K562 (cell line): ENCODE results near the gene PLEKHG3. TPM values are rescaled to one million over a fixed set of nuclear protein-coding genes. Genes with fewer than 3 reads are reported as not detected.
A peak's percentile ranks its signal among the peaks of the same experiment; 100 is the strongest.

Experiments
- ATAC-seq: fragments of 200-7000 bp; cut with Tn5 transposase; 3 replicates; pipeline ENCODE4 v1.9.1; 2020; ENCODE audit warnings: moderate library complexity
- BruUV-seq: library from RNA; stranded (reverse); fragments of 400-500 nt; replicated peaks from 2 replicates; lab custom pipeline; 2021; lab: Mats Ljungman, UMichigan
- CTCF ChIA-PET: fragments of 300-600 bp; formaldehyde crosslinking; extraction: SDS; loops from one replicate; lab custom pipeline; 2021; ENCODE audit warnings: low intra/inter-chr PET ratio; lab: Yijun Ruan, JAX
- POLR2A ChIA-PET: fragments of 300-600, 350-650 bp; sonication (Branson Sonifier 250); formaldehyde crosslinking; extraction: SDS; loops from one replicate; lab custom pipeline; 2021; ENCODE audit warnings: antibody characterized with exemption, inconsistent platforms; lab: Yijun Ruan, JAX
- DNase-seq, 4 experiments: peaks; one replicate each; pipeline versions ENCODE4 v3.0.0 to v3.0.0-alpha.2; 2011 to 2018; ENCODE audit warnings: low spot score in 3 of 4, mixed read lengths in 3 of 4; ENCODE audit errors: extremely low read depth in 1 of 4
- FAIRE-seq: peaks from 2 replicates; lab custom pipeline; 2011; peaks lifted over from hg19 to GRCh38; lab: Jason Lieb, UNC
- H2AFZ ChIP-seq: 2 replicates; pipeline ENCODE4 v1.6.0; 2011; ENCODE audit warnings: low read depth, low read length, control low read depth, inconsistent platforms
- H3K27ac ChIP-seq: fragments of 200-600 bp; 3 replicates; pipeline ENCODE4 v1.8.0; 2011; ENCODE audit warnings: low read depth, mild to moderate bottlenecking, control low read depth, inconsistent platforms, low read length, moderate library complexity, mixed read lengths; ENCODE audit errors: extremely low read depth
- H3K27me3 ChIP-seq, 2 experiments: fragments of 300-600 bp in 1 of 2; 2 replicates in 1 of 2; 3 replicates in 1 of 2; pipeline versions ENCODE4 v1.6.0 to v1.8.0; 2011; ENCODE audit warnings: inconsistent platforms in 2 of 2, low read length in 2 of 2, mild to moderate bottlenecking in 1 of 2, mixed read lengths in 1 of 2, moderate library complexity in 1 of 2; ENCODE audit not compliant: control insufficient read depth in 2 of 2, insufficient read depth in 2 of 2
- H3K36me3 ChIP-seq: fragments of 300-600 bp; 3 replicates; pipeline ENCODE4 v1.8.0; 2011; ENCODE audit warnings: mild to moderate bottlenecking, low read length, inconsistent platforms; ENCODE audit not compliant: control insufficient read depth, insufficient read depth
- H3K4me1 ChIP-seq, 2 experiments: fragments of 200-600 bp in 1 of 2; replicated peaks in 1 of 2; 2 replicates in 1 of 2; 3 replicates in 1 of 2; pipeline versions ENCODE4 v1.5.1 to v1.8.0; 2011; ENCODE audit warnings: inconsistent platforms in 2 of 2, low read length in 2 of 2, mild to moderate bottlenecking in 1 of 2, mixed read lengths in 1 of 2, moderate library complexity in 1 of 2; ENCODE audit not compliant: control insufficient read depth in 2 of 2, insufficient read depth in 2 of 2
- H3K4me2 ChIP-seq: 2 replicates; pipeline ENCODE4 v1.6.1; 2011; ENCODE audit warnings: low read length, control low read depth, inconsistent platforms, mixed read lengths; ENCODE audit not compliant: insufficient read depth
- H3K4me3 ChIP-seq: fragments of 200-600 bp; sonication (generic), shearing (Covaris generic); 2 replicates; pipeline ENCODE4 v1.5.1; 2016; ENCODE audit warnings: control low read depth, inconsistent platforms
- H3K79me2 ChIP-seq: fragments of 200-600 bp; 3 replicates; pipeline ENCODE4 v1.8.0; 2011; ENCODE audit warnings: low read length, inconsistent platforms; ENCODE audit not compliant: control insufficient read depth, insufficient read depth
- H3K9ac ChIP-seq, 2 experiments: 2 replicates each; pipeline versions ENCODE4 v1.6.0 to v1.6.1; 2011; ENCODE audit warnings: low read depth in 2 of 2, low read length in 2 of 2, control low read depth in 1 of 2, inconsistent platforms in 1 of 2, mild to moderate bottlenecking in 1 of 2, mixed read lengths in 1 of 2; ENCODE audit not compliant: insufficient read depth in 1 of 2
- H3K9me1 ChIP-seq: one replicate; pipeline ENCODE4 v1.6.0; 2011; ENCODE audit warnings: inconsistent platforms, mild to moderate bottlenecking, low read length, moderate library complexity; ENCODE audit not compliant: control insufficient read depth, insufficient read depth
- H3K9me3 ChIP-seq: replicated peaks from 2 replicates; pipeline ENCODE4 v1.5.1; 2011; ENCODE audit warnings: low read depth, low read length, inconsistent platforms; ENCODE audit not compliant: control insufficient read depth, insufficient read depth
- H4K20me1 ChIP-seq: replicated peaks from 2 replicates; pipeline ENCODE4 v1.6.1; 2011; ENCODE audit warnings: low read length, inconsistent platforms, mixed read lengths; ENCODE audit not compliant: control insufficient read depth, insufficient read depth
- RAD21 ChIP-seq, 2 experiments: fragments of 250-450 bp in 1 of 2; fragments of 450-650 bp in 1 of 2; sonication (Bioruptor Pico) in 1 of 2; formaldehyde crosslinking in 1 of 2; IDR thresholded peaks in 1 of 2; conservative IDR thresholded peaks in 1 of 2; 2 replicates each; pipeline versions ENCODE4 v1.4.0 to v1.8.0; 2020 to 2022; ENCODE audit warnings: mild to moderate bottlenecking in 2 of 2, moderate library complexity in 1 of 2
- SMC3 ChIP-seq: conservative IDR thresholded peaks from 2 replicates; pipeline ENCODE4 v1.6.1; 2011; ENCODE audit warnings: low read depth, low read length, improper control_type of control experiment; ENCODE audit not compliant: insufficient read depth
- ZKSCAN3 ChIP-seq: fragments of 250-450 bp; sonication (Bioruptor Pico); IDR thresholded peaks from 2 replicates; pipeline ENCODE4 v1.4.0; 2020
- WGBS: fragments of 100-300 bp; shearing (Covaris generic); methylation state at CpG from one replicate; pipeline ENCODE4 v1.1.6; 2016; ENCODE audit warnings: low coverage, mixed read lengths; ENCODE audit not compliant: insufficient coverage; ENCODE audit errors: missing lambda C conversion rate; 5-methylcytosine and 5-hydroxymethylcytosine counted together
- in situ Hi-C: fragments of 300-500 bp; cut with MboI; formaldehyde crosslinking; loops from 4 replicates; pipeline ENCODE4 v1.15.0; 2018; ENCODE audit warnings: inconsistent platforms, mixed read lengths
- intact Hi-C: fragments of 100-400 bp; cut with micrococcal nuclease; formaldehyde crosslinking; loops from 2 replicates; pipeline ENCODE4 v1.14.2; 2022
- polyA plus RNA-seq, 8 experiments: library from polyadenylated mRNA; depleted of rRNA in 4 of 8; stranded (reverse) in 5 of 8; unstranded in 3 of 8; fragments of >200 nt; fragmentation: Nextera tagmentation in 2 of 8; fragmentation: Illumina TruSeq in 1 of 8; extraction: Ambion mirVana in 2 of 8; extraction: Trizol in 1 of 8; gene quantifications; 2 replicates each; pipeline versions ENCODE4 v1.2.1 to v1.2.3, GENCODE V29; 2011 to 2014; ENCODE audit warnings: inconsistent platforms in 1 of 8, missing spikeins in 1 of 8
- total RNA-seq, 7 experiments: library from RNA; depleted of rRNA in 6 of 7; stranded (reverse); fragments of >200 nt in 6 of 7; fragmentation: Illumina TruSeq in 2 of 7; extraction: Trizol in 2 of 7; gene quantifications; 2 replicates each; pipeline versions ENCODE4 v1.2.1 to v1.2.3, GENCODE V29; 2011 to 2021; ENCODE audit warnings: low replicate concordance in 1 of 7
- TF ChIP-seq, protein P1 (sequence below), 3 experiments: IDR thresholded peaks in 2 of 3; conservative IDR thresholded peaks in 1 of 3; 2 replicates each; pipeline ENCODE4 v1.5.1; 2011 to 2012; ENCODE audit warnings: low read length in 3 of 3, mild to moderate bottlenecking in 3 of 3, control low read depth in 2 of 3, improper control_type of control experiment in 1 of 3, inconsistent platforms in 1 of 3, low read depth in 1 of 3, mixed read lengths in 1 of 3, moderate library complexity in 1 of 3; ENCODE audit not compliant: insufficient read depth in 2 of 3

PLEKHG3 gene
- total and polyA plus RNA-seq, 9 of the 15 experiments (the other 6 are each of a cell fraction or from before 2014, with no cell fraction given): 0.04 to 0.16 TPM; not detected in 7

DNA sequence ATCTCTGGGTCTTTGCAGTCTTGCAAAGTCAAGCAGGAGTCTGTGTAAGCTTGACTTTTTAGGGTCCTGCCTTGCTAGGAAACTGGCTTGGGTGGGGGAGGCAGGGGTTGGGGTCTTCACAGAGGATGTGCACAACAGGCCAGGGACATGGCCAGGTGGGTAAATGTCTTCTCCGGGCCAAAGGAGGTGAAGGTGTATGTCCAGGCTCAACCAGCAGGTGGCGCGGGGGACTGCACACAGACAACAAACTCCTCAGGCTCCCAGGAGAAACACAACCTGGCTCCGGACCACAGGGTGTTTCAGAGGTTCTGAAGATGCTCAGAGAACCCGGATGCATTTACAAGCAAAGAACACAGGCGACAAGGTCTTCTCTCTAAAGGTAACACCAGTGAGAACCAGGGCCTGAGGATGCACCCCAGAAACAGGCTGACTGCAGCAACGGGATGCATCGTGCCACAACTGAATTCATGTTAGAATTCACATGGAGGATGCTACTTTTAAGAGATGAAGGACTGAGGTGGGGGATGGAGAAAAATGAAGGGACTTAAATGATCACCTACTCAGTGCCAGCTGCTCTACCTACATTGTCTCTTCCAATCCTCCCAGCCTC is 56.0 kb downstream of the PLEKHG3 start:
- POLR2A ChIA-PET: interaction anchor here (0.7 kb wide), 1 partner anchor 164 kb away, joined by 3 read pairs; no protein-coding TSS in a partner anchor
- CTCF ChIA-PET: interaction anchor here (1.0 kb wide), 1 partner anchor 131 kb away, joined by 10 read pairs; no protein-coding TSS in a partner anchor
- peaks cover 12 to 27% of the 10 kb centered on the region in 2 experiments; a peak in 4 of 5 replicates for H3K4me1 ChIP-seq
- peaks cover 24% of the 10 kb centered on the region for H4K20me1 ChIP-seq
- no TSS peak for BruUV-seq
- H3K79me2 ChIP-seq: no peaks in the 10 kb centered on the region
- TF ChIP-seq ZKSCAN3 (CRISPR knock-in tag) (no peak), SMC3 (peak; percentile 67), RAD21 (CRISPR knock-in tag; conservative IDR thresholded peaks at IDR 0.05 in 1 of 2, IDR thresholded peaks at IDR 0.05 in 1 of 2) (peak in 1 of 2 experiments; percentile 52; a peak in 3 of 4 replicates)
- TF ChIP-seq, protein P1, sequence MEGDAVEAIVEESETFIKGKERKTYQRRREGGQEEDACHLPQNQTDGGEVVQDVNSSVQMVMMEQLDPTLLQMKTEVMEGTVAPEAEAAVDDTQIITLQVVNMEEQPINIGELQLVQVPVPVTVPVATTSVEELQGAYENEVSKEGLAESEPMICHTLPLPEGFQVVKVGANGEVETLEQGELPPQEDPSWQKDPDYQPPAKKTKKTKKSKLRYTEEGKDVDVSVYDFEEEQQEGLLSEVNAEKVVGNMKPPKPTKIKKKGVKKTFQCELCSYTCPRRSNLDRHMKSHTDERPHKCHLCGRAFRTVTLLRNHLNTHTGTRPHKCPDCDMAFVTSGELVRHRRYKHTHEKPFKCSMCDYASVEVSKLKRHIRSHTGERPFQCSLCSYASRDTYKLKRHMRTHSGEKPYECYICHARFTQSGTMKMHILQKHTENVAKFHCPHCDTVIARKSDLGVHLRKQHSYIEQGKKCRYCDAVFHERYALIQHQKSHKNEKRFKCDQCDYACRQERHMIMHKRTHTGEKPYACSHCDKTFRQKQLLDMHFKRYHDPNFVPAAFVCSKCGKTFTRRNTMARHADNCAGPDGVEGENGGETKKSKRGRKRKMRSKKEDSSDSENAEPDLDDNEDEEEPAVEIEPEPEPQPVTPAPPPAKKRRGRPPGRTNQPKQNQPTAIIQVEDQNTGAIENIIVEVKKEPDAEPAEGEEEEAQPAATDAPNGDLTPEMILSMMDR (IDR thresholded peaks at IDR 0.05 in 2 of 3, conservative IDR thresholded peaks at IDR 0.05 in 1 of 3; ENCODE audit: insufficient read depth in 2 of 3, low read depth in 1 of 3, low read length in 3 of 3): peak; percentile 66 to 80 (median 69)
- no peak overlapping the region for H2AFZ ChIP-seq
- peak; percentile 55 for FAIRE-seq
- H3K36me3 ChIP-seq: peaks cover 5% of the 10 kb centered on the region; the same call in 1 of the 3 replicates
- in situ Hi-C loops: no loop called here
- intact Hi-C loops: loop anchor here (5.0 kb wide), 2 partner anchors 88 to 132 kb away; no protein-coding TSS in a partner anchor
- DNase-seq: peak; percentile 64 to 73 (median 69)
- peaks cover 2 to 16% of the 10 kb centered on the region in 2 experiments; a peak in 3 of 5 replicates for H3K27me3 ChIP-seq
- H3K9ac ChIP-seq: no peak overlapping the region
- no peaks in the 10 kb centered on the region for H3K9me3 ChIP-seq
- no peak overlapping the region for H3K4me3 ChIP-seq
- H3K27ac ChIP-seq: no peak overlapping the region
- WGBS: 9% methylated on average over 8 of the region's 8 CpGs
- no peak overlapping the region for H3K4me2 ChIP-seq
- ATAC-seq: peak; percentile 65
- peaks cover 7% of the 10 kb centered on the region for H3K9me1 ChIP-seq
